ENCODE results near the gene GPT2.

- TF ChIP-seq CTCF (conservative IDR thresholded peaks at IDR 0.05; ENCODE audit: low read depth, low read length) (no peak), EZH2 (IDR thresholded peaks at IDR 0.05; ENCODE audit: low read length, unreplicated experiment) (no peak), EZH2phosphoT487 (IDR thresholded peaks at IDR 0.05; ENCODE audit: borderline replicate concordance, low read length) (no peak)
These were observed 1.2 kb upstream of the GPT2 start for GRCh38 chr16:46882940-46883307.

All from PC-3 (cell line).